Measurements from ENCODE around the gene SPTLC2.

Gene SPTLC2

GRCh38 chr14:77498984-77499527 lies 117.4 kb downstream of the SPTLC2 start:
- DNase-seq: no peak

- DNase-seq: peak; percentile 25 to 27
Measured at GRCh38 chr14:77498120-77498979, 118.1 kb downstream of the SPTLC2 start, which contains the start of gene ISM2. Gene ISM2 (minus strand): TSS chr14:77498816. CDS start chr14:77498793, 23 bp downstream.

- DNase-seq: no peak
Measured at GRCh38 chr14:77495334-77495733, 121.1 kb downstream of the SPTLC2 start.

GRCh38 chr14:77491056-77491455 lies 125.4 kb downstream of the SPTLC2 start:
- no peak for DNase-seq

GRCh38 chr14:77490347-77490986 lies 126.0 kb downstream of the SPTLC2 start:
- DNase-seq: no peak

GRCh38 chr14:77489041-77489440 lies 127.4 kb downstream of the SPTLC2 start:
- no peak for DNase-seq

GRCh38 chr14:77488558-77488957 lies 127.9 kb downstream of the SPTLC2 start:
- no peak for DNase-seq

GRCh38 chr14:77485901-77486678 lies 130.3 kb downstream of the SPTLC2 start:
- DNase-seq: no peak

GRCh38 chr14:77485256-77485655 lies 131.2 kb downstream of the SPTLC2 start:
- no peak for DNase-seq

GRCh38 chr14:77482422-77482821 lies 134.0 kb downstream of the SPTLC2 start:
- no peak for DNase-seq

- no peak for DNase-seq
Measured at GRCh38 chr14:77478796-77479195, 137.6 kb downstream of the SPTLC2 start.

GRCh38 chr14:77478029-77478428 lies 138.4 kb downstream of the SPTLC2 start:
- DNase-seq: no peak

- DNase-seq: no peak
Measured at GRCh38 chr14:77475432-77476115, 140.9 kb downstream of the SPTLC2 start.

- DNase-seq: no peak
Measured at GRCh38 chr14:77474479-77475177, 141.8 kb downstream of the SPTLC2 start.

- DNase-seq: no peak
Measured at GRCh38 chr14:77473921-77474320, 142.5 kb downstream of the SPTLC2 start.

GRCh38 chr14:77470224-77470870 lies 146.1 kb downstream of the SPTLC2 start:
- no peak for DNase-seq

GRCh38 chr14:77469539-77469938 lies 146.9 kb downstream of the SPTLC2 start:
- DNase-seq: no peak

- DNase-seq: no peak
Measured at GRCh38 chr14:77469067-77469505, 147.4 kb downstream of the SPTLC2 start.

- no peak for DNase-seq
Measured at GRCh38 chr14:77467801-77468200, 148.6 kb downstream of the SPTLC2 start.

GRCh38 chr14:77459072-77459723 lies 157.2 kb downstream of the SPTLC2 start:
- DNase-seq: peak; percentile 48 to 55

All from activated CD4-positive, alpha-beta T cell treated with anti-CD3 and anti-CD28 coated beads, Interleukin-2, amount 50 U/mL, for 4 hours (primary cell).